ENCODE results near the gene AFAP1.

DNA sequence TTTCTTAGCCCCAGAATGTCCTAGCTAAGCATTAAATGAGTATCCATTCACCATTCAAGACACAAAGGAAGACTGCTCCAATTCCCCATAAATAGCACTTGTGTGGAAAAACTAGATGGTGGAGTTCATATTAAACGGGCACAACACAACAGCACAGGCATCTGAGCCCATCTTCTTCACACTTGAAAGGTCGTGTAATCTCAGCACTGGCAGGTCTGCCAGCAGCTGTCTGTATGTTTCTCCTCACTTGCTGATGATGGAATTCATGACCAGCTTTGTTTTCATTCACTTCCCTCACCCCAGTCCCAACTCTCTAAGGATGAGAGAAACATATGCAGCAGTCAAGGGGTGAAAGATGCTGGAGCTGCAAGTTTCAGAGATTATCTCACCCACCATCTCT, 148.7 kb downstream of the AFAP1 start:
- TF ChIP-seq, protein P1, sequence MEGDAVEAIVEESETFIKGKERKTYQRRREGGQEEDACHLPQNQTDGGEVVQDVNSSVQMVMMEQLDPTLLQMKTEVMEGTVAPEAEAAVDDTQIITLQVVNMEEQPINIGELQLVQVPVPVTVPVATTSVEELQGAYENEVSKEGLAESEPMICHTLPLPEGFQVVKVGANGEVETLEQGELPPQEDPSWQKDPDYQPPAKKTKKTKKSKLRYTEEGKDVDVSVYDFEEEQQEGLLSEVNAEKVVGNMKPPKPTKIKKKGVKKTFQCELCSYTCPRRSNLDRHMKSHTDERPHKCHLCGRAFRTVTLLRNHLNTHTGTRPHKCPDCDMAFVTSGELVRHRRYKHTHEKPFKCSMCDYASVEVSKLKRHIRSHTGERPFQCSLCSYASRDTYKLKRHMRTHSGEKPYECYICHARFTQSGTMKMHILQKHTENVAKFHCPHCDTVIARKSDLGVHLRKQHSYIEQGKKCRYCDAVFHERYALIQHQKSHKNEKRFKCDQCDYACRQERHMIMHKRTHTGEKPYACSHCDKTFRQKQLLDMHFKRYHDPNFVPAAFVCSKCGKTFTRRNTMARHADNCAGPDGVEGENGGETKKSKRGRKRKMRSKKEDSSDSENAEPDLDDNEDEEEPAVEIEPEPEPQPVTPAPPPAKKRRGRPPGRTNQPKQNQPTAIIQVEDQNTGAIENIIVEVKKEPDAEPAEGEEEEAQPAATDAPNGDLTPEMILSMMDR (IDR thresholded peaks at IDR 0.05) = no peak
- no peak for TF ChIP-seq SIN3A (IDR thresholded peaks at IDR 0.05; ENCODE audit: borderline replicate concordance, insufficient read depth, low read depth, low read length)
